Thyroid gland (tissue), 4 donors: Measurements from ENCODE around the gene HECTD4.

ENCODE experiments used
- CTCF ChIP-seq, 6 experiments: fragments of 200-600 bp in 3 of 6; fragments of 450-650 bp in 3 of 6; sonication (generic) in 3 of 6; IDR thresholded peaks; one replicate each; pipeline ENCODE4 v1.5.1; 2016 to 2019; ENCODE audit warnings: antibody characterized with exemption in 6 of 6, mild to moderate bottlenecking in 2 of 6, inconsistent platforms in 1 of 6, moderate library complexity in 1 of 6
- POLR2A ChIP-seq, 2 donors: fragments of 450-650 bp; IDR thresholded peaks; one replicate each; pipeline ENCODE4 v1.6.1; 2017; ENCODE audit warnings: antibody characterized with exemption in 2 of 2, mild to moderate bottlenecking in 2 of 2, moderate library complexity in 1 of 2

GRCh38 chr12:112406519-112407488 is 24.6 kb upstream of the HECTD4 start:
- TF ChIP-seq CTCF (IDR thresholded peaks at IDR 0.05) (no peak), POLR2A (IDR thresholded peaks at IDR 0.05) (no peak)
